AG04450 (cell line): ENCODE data around the gene RASA3. TPM values are rescaled to one million over a fixed set of nuclear protein-coding genes. Genes with fewer than 3 reads are reported as not detected.
"Not testable (repeated sequence)": the region's sequence is repeated elsewhere in the genome, so short reads cannot be mapped to it uniquely, and the experiment has no call there.

Source experiments
- CTCF ChIA-PET: fragments of 300-600, 350-600 bp; formaldehyde crosslinking; extraction: SDS; loops from one replicate; lab custom pipeline; 2022; ENCODE audit warnings: antibody characterized with exemption, inconsistent platforms; lab: Charles Lee
- POLR2A ChIA-PET: fragments of 350-600 bp; formaldehyde crosslinking; extraction: SDS; loops from one replicate; lab custom pipeline; 2021; ENCODE audit warnings: antibody characterized with exemption, inconsistent platforms; lab: Yijun Ruan, JAX
- DNase-seq: peaks from one replicate; pipeline ENCODE4 v3.0.0-alpha.2; 2011; ENCODE audit warnings: low read depth, low spot score
- H3K27ac ChIP-seq: one replicate; pipeline ENCODE4 v1.5.1; 2012; ENCODE audit warnings: low read depth, low read length, control low read depth
- H3K27me3 ChIP-seq: one replicate; pipeline ENCODE4 v1.6.0; 2012; ENCODE audit warnings: low read length; ENCODE audit not compliant: control insufficient read depth, insufficient read depth
- H3K4me3 ChIP-seq: 2 replicates; pipeline ENCODE4 v1.5.1; 2011; ENCODE audit warnings: mild to moderate bottlenecking, low read depth, low read length, control low read depth
- H3K9me3 ChIP-seq: 2 replicates; pipeline ENCODE4 v1.5.1; 2012; ENCODE audit warnings: low read length; ENCODE audit not compliant: control insufficient read depth, insufficient read depth
- CTCF ChIP-seq: IDR thresholded peaks from 2 replicates; pipeline ENCODE4 v1.5.1; 2011; ENCODE audit warnings: low read depth, low read length, control low read depth, inconsistent platforms
- polyA plus RNA-seq: library from polyadenylated mRNA; depleted of rRNA; stranded (reverse); fragments of >200 nt; gene quantifications from 2 replicates; pipeline ENCODE4 v1.2.3, GENCODE V29; 2011

RASA3 gene
- polyA plus RNA-seq, 1 experiment: 25.2 TPM

GRCh38 chr13:114114006-114114640 is 18.3 kb downstream of the RASA3 start:
- DNase-seq: no peak
- peak overlapping the region; percentile 21 for H3K27ac ChIP-seq
- CTCF ChIA-PET: no interaction called here
- POLR2A ChIA-PET: no interaction called here
- peaks cover 7% of the 10 kb centered on the region; the same call in 1 of the 2 replicates for H3K9me3 ChIP-seq
- H3K4me3 ChIP-seq: no peak overlapping the region
- H3K27me3 ChIP-seq: no peaks in the 10 kb centered on the region
- TF ChIP-seq CTCF: no peak

GRCh38 chr13:114113395-114113794 is 19.0 kb downstream of the RASA3 start:
- POLR2A ChIA-PET: interaction anchor here (2.4 kb wide), 1 partner anchor 48 kb away, joined by 15 read pairs; no protein-coding TSS in a partner anchor
- H3K27me3 ChIP-seq, H3K4me3 ChIP-seq, CTCF ChIA-PET, H3K9me3 ChIP-seq, DNase-seq: not testable (repeated sequence)
- peak overlapping the region; percentile 92 for H3K27ac ChIP-seq

- Histone ChIP-seq H3K27me3 (no peaks in the 10 kb centered on the region), H3K9me3 (peaks cover 7% of the 10 kb centered on the region; the same call in 1 of the 2 replicates), H3K4me3 (no peak overlapping the region), H3K27ac (peak overlapping the region; percentile 92)
- POLR2A ChIA-PET: interaction anchor here (1.7 to 2.4 kb wide), 2 partner anchors 45 to 48 kb away, joined by 11 to 15 read pairs; no protein-coding TSS in a partner anchor
- DNase-seq: no peak
- TF ChIP-seq CTCF: peak; percentile 17
- CTCF ChIA-PET: no interaction called here
These were observed 19.5 kb downstream of the RASA3 start for GRCh38 chr13:114112826-114113322.

GRCh38 chr13:114112231-114112825 is 20.1 kb downstream of the RASA3 start:
- Histone ChIP-seq H3K27ac (peak overlapping the region; percentile 92), H3K4me3 (no peak overlapping the region), H3K27me3 (no peaks in the 10 kb centered on the region), H3K9me3 (peaks cover 7% of the 10 kb centered on the region; the same call in 1 of the 2 replicates)
- CTCF ChIA-PET: interaction anchor here (0.5 kb wide), 1 partner anchor 13 kb away, joined by 3 read pairs; no protein-coding TSS in a partner anchor
- DNase-seq: no peak
- POLR2A ChIA-PET: interaction anchor here (1.0 to 2.4 kb wide), 5 partner anchors 14 to 47 kb away, joined by 3 to 15 read pairs (median 4); no protein-coding TSS in a partner anchor
- TF ChIP-seq CTCF: no peak

GRCh38 chr13:114111577-114111976 is 20.8 kb downstream of the RASA3 start:
- peak overlapping the region; percentile 92 for H3K27ac ChIP-seq
- peak; percentile 87 for DNase-seq
- POLR2A ChIA-PET: interaction anchor here (0.6 to 2.4 kb wide), 8 partner anchors 12 to 446 kb away, joined by 3 to 15 read pairs (median 4); no protein-coding TSS in a partner anchor
- CTCF ChIA-PET: interaction anchor here (0.5 kb wide), 1 partner anchor 13 kb away, joined by 3 read pairs; no protein-coding TSS in a partner anchor
- no peak overlapping the region for H3K4me3 ChIP-seq
- no peak for TF ChIP-seq CTCF
- peaks cover 7% of the 10 kb centered on the region; the same call in 1 of the 2 replicates for H3K9me3 ChIP-seq
- H3K27me3 ChIP-seq: no peaks in the 10 kb centered on the region

GRCh38 chr13:114110830-114111189 is 21.6 kb downstream of the RASA3 start:
- H3K9me3 ChIP-seq, DNase-seq, H3K4me3 ChIP-seq, CTCF ChIA-PET, H3K27me3 ChIP-seq: not testable (repeated sequence)
- POLR2A ChIA-PET: interaction anchor here (0.7 to 2.4 kb wide), 4 partner anchors 11 to 55 kb away, joined by 3 to 15 read pairs (median 5); no protein-coding TSS in a partner anchor
- H3K27ac ChIP-seq: peak overlapping the region; percentile 80
